OCI-LY3 (cell line): ENCODE data around the gene NAPEPLD.

Source experiments
- CTCF ChIP-seq: fragments of 200-600, 300-600 bp; sonication (generic); IDR thresholded peaks from 2 replicates; pipeline ENCODE4 v1.5.1; 2014; ENCODE audit warnings: antibody characterized with exemption, low read length, low read depth
- EZH2phosphoT487 ChIP-seq: fragments of 200-600 bp; shearing (Covaris generic); IDR thresholded peaks from 2 replicates; pipeline ENCODE4 v1.6.1; 2018; ENCODE audit warnings: antibody characterized with exemption, mixed run types, low read depth

GRCh38 chr7:103142494-103142893, 6.4 kb downstream of the NAPEPLD start:
- TF ChIP-seq CTCF (no peak), EZH2phosphoT487 (no peak)
